ENCODE data around the gene GABBR2. TPM values are rescaled to one million over a fixed set of nuclear protein-coding genes. Genes with fewer than 3 reads are reported as not detected.

Gene GABBR2
- total RNA-seq, 1 donor from 2014 or later, result not detected

- Mint-ChIP-seq H3K4me1 (ENCODE audit: unreplicated experiment) (no peaks in the 10 kb centered on the region), H3K36me3 (ENCODE audit: unreplicated experiment) (no peaks in the 10 kb centered on the region), H3K4me3 (ENCODE audit: unreplicated experiment) (no peak overlapping the region), H3K27ac (ENCODE audit: unreplicated experiment) (no peak overlapping the region), H3K9me3 (ENCODE audit: unreplicated experiment) (no peaks in the 10 kb centered on the region), H3K27me3 (ENCODE audit: unreplicated experiment) (peaks cover 25% of the 10 kb centered on the region)
- no peak for TF ChIP-seq CTCF (IDR thresholded peaks at IDR 0.05)
- no peak for DNase-seq (ENCODE audit: extremely low spot score, unreplicated experiment)
Measured at GRCh38 chr9:98625728-98626127, 83.0 kb downstream of the GABBR2 start.

- Mint-ChIP-seq H3K27ac (ENCODE audit: unreplicated experiment) (no peak overlapping the region), H3K36me3 (ENCODE audit: unreplicated experiment) (no peaks in the 10 kb centered on the region), H3K4me1 (ENCODE audit: unreplicated experiment) (no peaks in the 10 kb centered on the region), H3K27me3 (ENCODE audit: unreplicated experiment) (peaks cover 14% of the 10 kb centered on the region), H3K9me3 (ENCODE audit: unreplicated experiment) (no peaks in the 10 kb centered on the region), H3K4me3 (ENCODE audit: unreplicated experiment) (no peak overlapping the region)
- no peak for DNase-seq (ENCODE audit: extremely low spot score, unreplicated experiment)
- no peak for TF ChIP-seq CTCF (IDR thresholded peaks at IDR 0.05)
Measured at GRCh38 chr9:98619788-98620187, 88.9 kb downstream of the GABBR2 start.

- H3K36me3 Mint-ChIP-seq (ENCODE audit: unreplicated experiment), result no peaks in the 10 kb centered on the region
- TF ChIP-seq CTCF (IDR thresholded peaks at IDR 0.05), result no peak
- no peak for DNase-seq (ENCODE audit: extremely low spot score, unreplicated experiment)
- H3K27me3 Mint-ChIP-seq (ENCODE audit: unreplicated experiment), result peaks cover 17% of the 10 kb centered on the region
- H3K27ac Mint-ChIP-seq (ENCODE audit: unreplicated experiment), result no peak overlapping the region
- no peaks in the 10 kb centered on the region for H3K9me3 Mint-ChIP-seq (ENCODE audit: unreplicated experiment)
- H3K4me1 Mint-ChIP-seq (ENCODE audit: unreplicated experiment), result no peaks in the 10 kb centered on the region
- H3K4me3 Mint-ChIP-seq (ENCODE audit: unreplicated experiment), result no peak overlapping the region
Measured at GRCh38 chr9:98615633-98616032, 93.1 kb downstream of the GABBR2 start.

GRCh38 chr9:98614941-98615340, 93.8 kb downstream of the GABBR2 start:
- Mint-ChIP-seq H3K9me3 (ENCODE audit: unreplicated experiment) (no peaks in the 10 kb centered on the region), H3K27ac (ENCODE audit: unreplicated experiment) (no peak overlapping the region), H3K4me3 (ENCODE audit: unreplicated experiment) (no peak overlapping the region), H3K36me3 (ENCODE audit: unreplicated experiment) (no peaks in the 10 kb centered on the region), H3K27me3 (ENCODE audit: unreplicated experiment) (peaks cover 17% of the 10 kb centered on the region), H3K4me1 (ENCODE audit: unreplicated experiment) (no peaks in the 10 kb centered on the region)
- DNase-seq (ENCODE audit: extremely low spot score, unreplicated experiment), result no peak
- no peak for TF ChIP-seq CTCF (IDR thresholded peaks at IDR 0.05)

GRCh38 chr9:98612061-98612752, 96.5 kb downstream of the GABBR2 start:
- no peak for TF ChIP-seq CTCF (IDR thresholded peaks at IDR 0.05)
- Mint-ChIP-seq H3K27me3 (ENCODE audit: unreplicated experiment) (peaks cover 10% of the 10 kb centered on the region), H3K9me3 (ENCODE audit: unreplicated experiment) (no peaks in the 10 kb centered on the region), H3K36me3 (ENCODE audit: unreplicated experiment) (no peaks in the 10 kb centered on the region), H3K27ac (ENCODE audit: unreplicated experiment) (no peak overlapping the region), H3K4me1 (ENCODE audit: unreplicated experiment) (no peaks in the 10 kb centered on the region), H3K4me3 (ENCODE audit: unreplicated experiment) (no peak overlapping the region)
- DNase-seq (ENCODE audit: extremely low spot score, unreplicated experiment), result no peak
